Stimulated activated CD8-positive, alpha-beta memory T cell treated with anti-CD3 and anti-CD28 coated beads, Interleukin-7, amount 100 ng/mL, for 4 hours (primary cell): ENCODE data around the gene SHISA9.

Source experiments
- DNase-seq, 2 donors: peaks; one replicate each; pipeline ENCODE4 v3.0.0-alpha.2; 2020; ENCODE audit warnings: low read depth in 2 of 2

Gene SHISA9

DNA sequence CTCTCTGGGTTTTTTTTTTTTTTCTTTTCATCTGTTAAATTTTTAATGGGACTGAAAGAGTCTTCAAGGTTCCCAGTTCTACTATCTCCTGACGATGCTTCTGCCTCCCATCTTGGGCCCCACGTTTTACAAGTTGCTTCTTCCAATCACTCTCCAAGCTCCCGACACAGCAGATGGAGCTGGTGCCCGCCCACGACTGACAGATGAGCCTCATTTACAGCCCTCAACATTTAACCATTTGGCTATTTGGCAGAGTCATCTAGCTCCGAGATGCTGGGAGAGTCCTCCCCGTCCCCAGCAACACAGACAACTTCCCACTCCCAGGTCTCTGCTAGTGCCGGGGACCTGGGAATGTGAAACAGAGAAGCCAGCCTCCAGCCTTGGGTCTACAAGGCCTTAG is 276.9 kb downstream of the SHISA9 start:
- no peak for DNase-seq

DNA sequence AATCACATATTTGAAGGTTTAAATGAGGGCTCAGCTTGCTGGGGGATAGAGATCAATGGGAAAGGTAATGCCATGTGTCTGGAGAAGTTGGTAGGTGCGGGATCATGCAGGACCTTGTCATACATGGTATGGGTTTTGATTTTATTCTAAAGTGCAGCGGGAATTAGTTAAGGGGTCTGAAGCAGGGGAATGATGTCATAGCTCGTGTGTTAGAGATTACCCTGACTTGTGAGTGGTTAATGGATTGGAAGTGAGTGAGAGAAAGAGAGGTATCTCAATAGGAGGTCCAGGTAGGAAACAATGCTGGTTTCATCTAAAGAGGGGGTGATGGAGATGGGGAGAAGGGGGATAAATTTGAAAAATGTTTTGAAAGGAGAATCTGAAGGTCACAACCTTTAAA is 280.0 kb downstream of the SHISA9 start:
- no peak for DNase-seq

DNA sequence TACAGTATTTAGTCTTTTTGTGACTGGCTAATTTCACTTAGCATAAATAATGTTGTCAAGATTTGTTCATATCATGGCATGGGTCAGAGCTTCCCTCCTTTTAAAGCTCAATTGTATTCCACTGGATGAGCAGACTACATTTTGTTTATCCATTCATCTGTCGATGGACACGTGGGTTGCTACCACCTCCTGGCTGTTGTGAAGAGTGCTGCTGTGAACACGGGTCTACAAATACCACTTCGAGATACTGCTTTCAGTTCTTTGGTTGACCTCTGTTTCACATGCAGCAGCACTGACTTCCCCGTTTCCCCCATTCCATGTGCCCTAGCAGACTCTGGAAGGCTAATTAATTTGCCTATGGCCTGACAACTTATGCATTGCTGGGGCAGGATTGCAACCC is 285.4 kb downstream of the SHISA9 start:
- no peak for DNase-seq

- no peak for DNase-seq
These were observed 287.9 kb downstream of the SHISA9 start for GRCh38 chr16:13189250-13189649.

GRCh38 chr16:13193721-13194120 is 292.3 kb downstream of the SHISA9 start:
- no peak for DNase-seq

GRCh38 chr16:13194766-13195165 is 293.4 kb downstream of the SHISA9 start:
- DNase-seq, result no peak

DNA sequence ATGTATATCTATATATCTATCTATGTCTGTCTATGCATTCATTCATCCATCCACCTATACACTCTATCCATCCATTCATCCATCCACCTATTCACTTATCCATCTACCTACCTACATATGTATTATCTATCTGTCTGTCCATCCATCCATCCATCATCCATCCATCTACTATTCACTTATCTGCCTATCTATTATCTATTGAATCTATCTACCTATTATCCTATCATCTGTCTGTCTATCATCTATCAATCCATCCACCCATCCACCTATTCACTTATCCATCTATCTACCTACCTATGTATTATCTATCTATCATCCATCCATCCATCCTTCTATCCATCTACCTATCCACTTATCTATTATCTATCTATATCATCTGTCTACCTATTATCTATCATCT is 302.3 kb downstream of the SHISA9 start:
- no peak for DNase-seq

GRCh38 chr16:13205352-13205751 is 304.0 kb downstream of the SHISA9 start:
- DNase-seq, result no peak

DNA sequence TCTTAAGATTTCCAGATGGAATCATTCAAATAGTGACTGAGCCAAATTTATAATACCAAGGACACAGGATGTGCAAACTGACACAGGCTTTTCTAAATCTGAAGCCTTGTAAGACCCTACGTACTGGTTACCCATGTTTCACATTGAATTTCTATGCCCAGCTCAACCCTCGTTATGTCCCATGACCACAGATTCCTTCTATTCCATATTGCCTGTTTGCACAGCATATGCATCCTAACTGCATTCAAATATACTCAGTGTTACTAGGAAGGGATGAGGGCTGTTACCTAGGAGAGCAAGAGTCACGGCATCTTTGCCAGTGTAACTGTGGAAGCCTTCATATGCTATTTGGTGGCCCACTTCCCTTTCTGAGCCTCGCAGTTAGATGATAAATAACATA is 305.2 kb downstream of the SHISA9 start:
- DNase-seq, result no peak

DNA sequence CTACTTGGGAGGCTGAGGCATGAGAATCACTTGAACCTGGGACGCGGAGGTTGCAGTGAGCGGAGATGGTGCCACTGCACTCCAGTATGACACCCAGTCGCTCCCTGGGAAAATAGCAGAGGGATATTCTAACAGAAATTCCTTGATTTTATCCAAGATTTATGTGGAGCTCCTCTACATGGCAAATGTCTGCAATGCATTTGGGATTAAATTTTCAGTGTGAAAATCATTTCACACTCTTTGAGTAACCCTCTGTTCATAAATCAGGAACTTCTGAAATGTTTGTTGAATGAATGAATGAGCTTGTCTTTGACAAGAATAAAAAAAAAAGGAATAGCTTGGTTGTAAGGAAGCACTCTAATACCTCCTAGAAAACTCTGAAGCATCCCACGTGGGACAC is 305.8 kb downstream of the SHISA9 start:
- no peak for DNase-seq

- DNase-seq, result no peak
These were observed 322.3 kb downstream of the SHISA9 start for GRCh38 chr16:13223666-13224065.

GRCh38 chr16:13229039-13229438 is 327.6 kb downstream of the SHISA9 start:
- no peak for DNase-seq

DNA sequence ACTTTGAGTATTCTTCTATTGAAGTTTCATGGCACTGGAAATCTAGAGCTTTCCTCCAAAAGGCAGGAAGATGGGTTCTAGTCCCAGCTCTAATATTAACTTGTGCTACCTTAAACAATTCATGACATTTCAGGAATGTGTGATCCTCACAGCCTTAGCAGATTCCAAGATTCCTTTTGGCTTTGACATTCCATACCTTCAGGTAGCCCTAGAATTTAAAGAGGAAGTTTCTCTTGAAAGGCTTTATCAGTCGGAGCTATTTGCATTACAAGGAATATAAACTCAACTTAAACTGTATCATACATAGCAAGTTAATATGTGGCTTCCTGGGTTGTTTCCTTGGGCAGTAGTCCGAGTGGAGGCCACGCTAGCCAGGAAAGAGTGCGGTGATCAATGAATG is 330.0 kb downstream of the SHISA9 start:
- DNase-seq, result no peak

GRCh38 chr16:13234999-13235398 is 333.6 kb downstream of the SHISA9 start:
- DNase-seq, result no peak

DNA sequence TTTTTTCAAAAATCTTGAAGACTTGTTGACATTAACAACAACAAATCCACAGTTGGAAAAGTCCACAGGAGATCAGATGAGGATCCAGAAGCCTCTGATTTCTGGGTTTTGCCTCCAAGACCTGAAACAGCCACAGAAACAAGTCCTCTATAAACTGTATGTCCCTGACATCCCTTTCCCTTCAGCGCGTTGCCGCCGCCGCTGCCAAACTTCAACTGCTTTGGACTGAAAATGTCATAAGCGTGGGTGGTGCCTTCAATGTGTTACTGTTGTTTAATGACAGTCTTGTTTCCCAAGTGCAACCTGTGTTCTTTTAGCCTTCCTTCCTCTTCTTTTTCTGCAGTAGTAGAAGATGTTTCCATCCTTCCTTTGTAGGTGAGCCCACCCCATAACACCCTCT is 334.9 kb downstream of the SHISA9 start:
- no peak for DNase-seq

GRCh38 chr16:13238182-13238581 is 336.8 kb downstream of the SHISA9 start:
- DNase-seq, result no peak

- DNase-seq, result no peak
These were observed 340.8 kb downstream of the SHISA9 start for GRCh38 chr16:13242201-13242600.

DNA sequence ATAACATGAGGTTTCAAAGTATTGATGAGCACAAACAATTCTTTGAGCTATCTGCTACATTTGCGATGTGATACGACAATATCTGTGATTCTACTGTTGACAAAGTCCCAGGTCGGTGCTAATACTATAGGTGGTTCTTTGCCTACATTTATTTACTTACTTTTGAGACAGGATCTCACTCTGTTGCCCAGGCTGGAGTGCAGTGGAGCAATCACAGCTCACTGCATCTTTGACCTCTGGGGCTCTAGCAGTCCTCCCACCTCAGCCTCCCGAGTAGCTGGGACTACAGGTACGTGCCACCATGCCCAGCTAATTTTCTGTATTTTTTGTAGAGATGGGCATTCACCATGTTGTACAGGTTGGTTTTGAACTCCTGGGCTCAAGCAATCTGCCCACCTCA is 343.4 kb downstream of the SHISA9 start:
- no peak for DNase-seq

DNA sequence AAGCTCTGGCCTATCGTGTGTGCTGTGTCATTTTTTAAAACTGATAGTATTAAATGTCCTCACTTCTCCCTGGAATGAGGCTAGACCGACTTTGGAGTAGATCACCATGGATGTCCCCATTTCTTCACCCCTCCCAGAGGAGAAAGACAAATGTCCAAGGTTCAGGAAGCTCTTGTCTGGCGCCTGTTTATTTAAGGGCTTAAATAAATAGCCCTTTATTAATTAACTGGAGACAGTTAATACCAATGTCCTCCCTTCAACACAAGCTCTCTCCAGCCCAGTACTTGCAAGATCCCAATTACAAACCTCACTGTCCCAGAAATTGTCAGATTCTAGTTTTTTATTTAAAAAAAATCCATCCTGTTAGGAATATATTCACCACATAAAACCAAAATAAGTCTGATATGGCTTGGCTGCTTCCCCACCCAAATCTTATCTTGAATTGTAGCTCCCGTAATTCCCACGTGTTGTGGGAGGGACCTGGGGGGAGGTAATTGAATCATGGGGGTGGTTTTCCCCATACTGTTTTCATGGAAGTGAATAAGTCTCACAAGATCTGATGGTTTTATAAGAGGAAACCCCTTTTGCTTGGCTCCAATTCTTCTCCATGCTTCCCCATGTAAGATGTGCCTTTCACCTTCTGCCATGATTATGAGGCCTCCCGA is 344.4 kb downstream of the SHISA9 start:
- DNase-seq, result no peak

DNA sequence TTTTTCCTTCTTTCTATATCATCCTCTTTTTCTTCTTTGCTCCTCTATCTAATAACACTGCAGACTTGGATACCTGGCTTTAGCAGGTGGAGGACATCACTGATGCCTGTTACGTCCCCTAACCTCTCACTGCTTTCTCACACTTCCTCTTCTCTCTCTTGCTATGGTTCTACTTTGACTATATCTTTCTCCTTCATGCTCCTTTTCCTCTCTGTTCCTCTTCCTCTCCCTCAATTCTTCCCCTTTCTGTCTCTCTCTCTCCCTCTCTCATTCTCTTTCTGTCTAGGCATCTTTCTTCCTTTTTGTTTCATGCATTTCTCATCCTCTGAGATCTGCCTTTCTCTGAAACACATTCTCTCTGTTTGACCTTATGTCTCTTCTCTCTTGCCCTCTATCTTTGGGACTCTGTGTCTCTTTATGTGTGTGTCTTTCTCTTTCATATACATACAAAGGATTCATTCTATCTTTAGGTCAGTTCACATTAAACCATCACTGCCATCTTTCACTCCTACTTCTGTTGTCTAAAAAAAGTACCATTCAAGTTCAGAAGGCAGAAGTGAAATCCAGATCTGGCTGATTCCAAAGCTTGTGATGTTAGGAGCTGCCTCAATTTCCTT is 353.7 kb downstream of the SHISA9 start:
- no peak for DNase-seq

DNA sequence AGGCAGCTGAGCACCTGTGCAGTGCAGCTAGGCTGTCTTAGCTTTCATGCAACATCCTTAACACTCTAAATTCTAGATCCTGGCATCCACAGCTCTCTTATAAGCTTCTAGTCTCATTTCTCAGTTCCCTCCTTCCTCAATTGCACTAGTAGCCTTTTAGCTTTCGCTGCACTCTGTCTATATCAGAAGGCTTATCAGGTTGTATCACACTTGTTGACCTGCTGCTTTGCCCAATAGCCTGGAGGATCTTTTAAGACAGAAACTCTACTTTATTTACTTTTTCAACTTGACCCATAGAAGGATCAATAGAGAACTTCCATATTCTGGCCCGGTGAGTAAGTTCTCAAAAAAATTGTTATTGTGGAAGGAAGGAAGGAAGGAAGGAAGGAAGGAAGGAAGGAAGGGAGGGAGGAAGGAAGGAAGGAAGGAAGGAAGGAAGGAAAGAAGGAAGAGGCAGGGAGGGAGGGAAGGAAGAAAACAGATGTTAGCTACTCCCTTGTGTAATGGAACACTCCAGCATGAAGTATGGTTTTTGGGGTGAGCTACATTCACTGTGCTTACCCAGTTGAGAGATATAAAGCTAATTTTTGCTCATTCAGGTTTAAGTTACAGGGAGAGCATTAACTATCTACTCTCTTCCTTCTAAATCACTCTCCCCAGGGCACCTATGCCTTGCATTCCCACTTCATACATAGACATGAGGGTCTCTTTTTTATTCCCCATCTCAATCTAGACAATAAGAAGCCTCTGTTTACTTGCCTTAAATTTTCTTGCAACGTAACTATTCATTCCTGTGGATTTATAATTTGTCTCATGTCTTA is 361.1 kb downstream of the SHISA9 start:
- DNase-seq, result no peak

DNA sequence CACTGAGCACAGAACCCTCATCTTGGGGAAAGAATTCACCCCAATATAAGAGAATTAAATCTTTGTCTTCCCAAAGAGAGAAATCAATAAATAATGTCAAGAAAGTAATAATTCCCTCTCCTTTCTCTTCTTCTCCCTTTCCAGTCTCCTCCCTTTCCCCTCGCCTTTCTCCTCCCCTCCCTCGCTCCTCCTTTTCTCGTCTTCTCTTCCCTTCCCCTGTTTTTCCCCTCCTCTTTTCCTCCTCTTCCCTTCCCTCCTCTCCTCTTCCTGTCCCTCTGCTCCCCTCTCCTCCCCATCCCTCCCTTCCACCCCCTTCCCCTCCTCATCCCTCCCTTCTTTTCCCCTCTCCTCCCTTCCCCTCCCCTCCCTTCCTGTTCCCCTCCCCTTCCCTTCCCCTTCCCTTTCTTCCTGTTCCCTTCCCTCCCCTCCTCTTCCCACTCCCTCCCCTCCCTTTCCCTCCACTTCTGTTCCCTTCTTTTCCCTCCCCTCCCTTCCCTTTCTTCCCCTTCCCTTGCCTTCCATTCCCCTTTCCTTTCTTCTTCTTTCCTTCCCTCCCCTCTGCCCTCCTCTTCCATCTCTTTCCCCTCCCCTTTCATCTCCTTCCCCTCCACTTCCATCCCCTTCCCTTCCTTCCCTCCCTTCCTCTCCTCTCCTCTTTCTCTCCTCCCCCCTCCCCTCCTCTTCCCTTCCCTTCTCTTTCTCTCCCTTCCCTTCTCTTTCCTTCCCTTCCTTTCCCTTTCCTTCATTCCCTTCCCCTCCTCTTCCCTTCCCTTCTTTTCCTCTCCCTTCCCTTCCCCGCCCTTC is 363.6 kb downstream of the SHISA9 start:
- no peak for DNase-seq
